Measurements from ENCODE around the gene LSM14A.

The LSM14A gene

GRCh38 chr19:34134190-34135053 is 37.9 kb upstream of the LSM14A start:
- H3K4me3 ChIP-seq (replicated peaks; ENCODE audit: low read depth, low read length) = peak overlapping the region; percentile 74
- TF ChIP-seq CTCF (IDR thresholded peaks at IDR 0.05; ENCODE audit: low read length, missing control alignments) = no peak
- peak; percentile 70 for DNase-seq (ENCODE audit: low read depth)

- H3K4me3 ChIP-seq (replicated peaks; ENCODE audit: low read depth, low read length) = peak overlapping the region; percentile 74
Observed at GRCh38 chr19:34135054-34135800, 37.1 kb upstream of the LSM14A start.

GRCh38 chr19:34135821-34136611 is 36.3 kb upstream of the LSM14A start:
- TF ChIP-seq CTCF (IDR thresholded peaks at IDR 0.05; ENCODE audit: low read length, missing control alignments) = no peak
- no peak for DNase-seq (ENCODE audit: low read depth)

More at GRCh38 chr19:34135054-34135800, 37.1 kb upstream of the LSM14A start:
- no peak for TF ChIP-seq CTCF (IDR thresholded peaks at IDR 0.05; ENCODE audit: low read length, missing control alignments)
- DNase-seq (ENCODE audit: low read depth) = no peak

GRCh38 chr19:34141025-34141424 is 31.3 kb upstream of the LSM14A start:
- H3K4me3 ChIP-seq (replicated peaks; ENCODE audit: low read depth, low read length) = no peak overlapping the region
- TF ChIP-seq CTCF (IDR thresholded peaks at IDR 0.05; ENCODE audit: low read length, missing control alignments) = no peak
- no peak for DNase-seq (ENCODE audit: low read depth)

More at GRCh38 chr19:34135821-34136611, 36.3 kb upstream of the LSM14A start:
- no peak overlapping the region for H3K4me3 ChIP-seq (replicated peaks; ENCODE audit: low read depth, low read length)

- DNase-seq (ENCODE audit: low read depth) = no peak
- TF ChIP-seq CTCF (IDR thresholded peaks at IDR 0.05; ENCODE audit: low read length, missing control alignments) = no peak
- H3K4me3 ChIP-seq (replicated peaks; ENCODE audit: low read depth, low read length) = no peak overlapping the region
Observed at GRCh38 chr19:34142440-34142839, 29.9 kb upstream of the LSM14A start.

- peak; percentile 72 for DNase-seq (ENCODE audit: low read depth)
- TF ChIP-seq CTCF (IDR thresholded peaks at IDR 0.05; ENCODE audit: low read length, missing control alignments) = peak; percentile 81
- no peak overlapping the region for H3K4me3 ChIP-seq (replicated peaks; ENCODE audit: low read depth, low read length)
Observed at GRCh38 chr19:34145741-34146202, 26.5 kb upstream of the LSM14A start.
